ENCODE data around the gene ISCA1.
A peak's percentile ranks its signal among the peaks of the same experiment; 100 is the strongest.

Gene ISCA1

DNA sequence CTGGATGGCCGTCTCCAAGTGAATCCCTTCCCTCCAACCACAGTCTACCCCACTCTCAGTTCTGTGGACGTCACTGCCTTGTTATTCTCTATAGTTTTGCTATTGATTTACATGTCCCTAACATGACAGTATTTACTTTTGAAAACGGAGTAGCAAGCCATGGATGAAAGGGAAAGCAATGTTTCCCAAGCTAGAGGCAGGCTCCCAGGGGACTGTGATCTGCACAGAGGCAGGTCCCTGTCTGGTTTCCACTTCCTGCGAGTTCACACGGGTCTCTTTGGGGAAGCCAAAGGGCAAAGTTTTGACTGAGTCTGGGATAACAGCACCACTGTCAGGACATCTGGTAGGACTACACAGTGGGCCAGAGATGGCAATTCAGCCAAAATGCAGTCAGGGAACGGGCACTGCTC, 35.6 kb downstream of the ISCA1 start:
- Histone ChIP-seq H3K4me3 (ENCODE audit: low read length in 2 of 2) (no peak overlapping the region), H4K8ac (ENCODE audit: low read depth, low read length) (no peak overlapping the region), H3K36me3 (replicated peaks in 1 of 2; ENCODE audit: control insufficient read depth in 2 of 2, insufficient read depth in 2 of 2, low read length in 2 of 2) (no peaks in the 10 kb centered on the region), H4K91ac (ENCODE audit: low read depth, low read length, poor library complexity) (no peak overlapping the region), H3K27ac (replicated peaks; ENCODE audit: low read length) (no peak overlapping the region), H3K9ac (ENCODE audit: low read depth, low read length, poor library complexity) (no peak overlapping the region), H3K4me1 (ENCODE audit: control insufficient read depth in 2 of 2, insufficient read depth in 1 of 2, low read depth in 1 of 2, low read length in 2 of 2) (peaks cover 2 to 5% of the 10 kb centered on the region in 2 donors), H3K23ac (ENCODE audit: low read depth, low read length, poor library complexity) (no peak overlapping the region), H2AK5ac (ENCODE audit: low read depth, low read length) (no peak overlapping the region), H3K79me1 (ENCODE audit: low read depth, low read length) (no peaks in the 10 kb centered on the region), H3K4me2 (ENCODE audit: insufficient read depth, low read length, poor library complexity, severe bottlenecking) (no peak overlapping the region), H3K27me3 (ENCODE audit: control insufficient read depth in 3 of 3, insufficient read depth in 3 of 3, low read depth in 1 of 3, low read length in 3 of 3) (no peaks in the 10 kb centered on the region), H3K18ac (ENCODE audit: low read length) (no peak overlapping the region), H2BK5ac (ENCODE audit: low read length) (no peak overlapping the region), H3K14ac (ENCODE audit: low read length) (no peak overlapping the region), H3K9me3 (replicated peaks in 1 of 2; ENCODE audit: control insufficient read depth in 2 of 2, insufficient read depth in 1 of 2, low read depth in 1 of 2, low read length in 2 of 2) (no peaks in the 10 kb centered on the region), H2BK15ac (ENCODE audit: low read length) (no peak overlapping the region), H2AFZ (ENCODE audit: low read length) (peak overlapping the region; percentile 84), H3K4ac (ENCODE audit: low read length) (no peak overlapping the region), H2BK12ac (ENCODE audit: low read length) (no peak overlapping the region), H2BK120ac (ENCODE audit: low read depth, low read length) (no peak overlapping the region)
- no peak for DNase-seq (ENCODE audit: low spot score)
- WGBS, 2 donors (ENCODE audit: extremely low coverage in 2 of 2, insufficient read length in 2 of 2, insufficient replicate concordance in 1 of 2), result no CpG with 5 or more reads among the region's 6 CpGs

DNA sequence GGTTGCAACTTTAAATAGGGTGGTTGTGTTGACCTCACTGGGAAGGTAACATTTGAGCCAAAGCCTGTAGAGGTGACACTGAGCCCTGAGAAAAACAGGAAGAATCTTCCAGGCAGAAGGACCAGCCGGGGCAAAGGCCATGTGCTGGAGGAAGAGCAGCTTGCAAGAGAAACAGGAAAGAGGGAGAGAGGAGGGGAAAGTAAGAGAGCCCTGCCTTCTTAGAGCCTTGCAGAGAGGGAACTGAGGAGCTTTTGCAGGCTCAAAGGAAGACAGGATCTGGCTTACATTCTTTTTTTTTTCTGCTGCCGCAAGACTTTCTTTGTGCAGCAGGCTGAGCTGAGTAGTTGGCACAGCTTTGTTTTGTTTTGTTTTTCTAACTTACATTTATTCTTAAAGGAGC, 40.3 kb downstream of the ISCA1 start:
- no peak overlapping the region for H2AK5ac ChIP-seq (ENCODE audit: low read depth, low read length)
- no peak overlapping the region for H3K18ac ChIP-seq (ENCODE audit: low read length)
- H2AFZ ChIP-seq (ENCODE audit: low read length), result peak overlapping the region; percentile 45
- WGBS, 2 donors (ENCODE audit: extremely low coverage in 2 of 2, insufficient read length in 2 of 2, insufficient replicate concordance in 1 of 2), result no CpG with 5 or more reads among the region's 2 CpGs
- DNase-seq (ENCODE audit: low spot score), result no peak
- no peak overlapping the region for H3K14ac ChIP-seq (ENCODE audit: low read length)
- peaks cover 2 to 5% of the 10 kb centered on the region in 2 donors for H3K4me1 ChIP-seq (ENCODE audit: control insufficient read depth in 2 of 2, insufficient read depth in 1 of 2, low read depth in 1 of 2, low read length in 2 of 2)
- H3K9ac ChIP-seq (ENCODE audit: low read depth, low read length, poor library complexity), result no peak overlapping the region
- no peak overlapping the region for H3K4me3 ChIP-seq (ENCODE audit: low read length in 2 of 2)
- H2BK12ac ChIP-seq (ENCODE audit: low read length), result no peak overlapping the region
- no peak overlapping the region for H3K4me2 ChIP-seq (ENCODE audit: insufficient read depth, low read length, poor library complexity, severe bottlenecking)
- H4K8ac ChIP-seq (ENCODE audit: low read depth, low read length), result no peak overlapping the region
- no peaks in the 10 kb centered on the region for H3K9me3 ChIP-seq (replicated peaks in 1 of 2; ENCODE audit: control insufficient read depth in 2 of 2, insufficient read depth in 1 of 2, low read depth in 1 of 2, low read length in 2 of 2)
- H4K91ac ChIP-seq (ENCODE audit: low read depth, low read length, poor library complexity), result no peak overlapping the region
- H2BK5ac ChIP-seq (ENCODE audit: low read length), result no peak overlapping the region
- H3K27me3 ChIP-seq (ENCODE audit: control insufficient read depth in 3 of 3, insufficient read depth in 3 of 3, low read depth in 1 of 3, low read length in 3 of 3), result no peaks in the 10 kb centered on the region
- H3K36me3 ChIP-seq (replicated peaks in 1 of 2; ENCODE audit: control insufficient read depth in 2 of 2, insufficient read depth in 2 of 2, low read length in 2 of 2), result no peaks in the 10 kb centered on the region
- H3K23ac ChIP-seq (ENCODE audit: low read depth, low read length, poor library complexity), result no peak overlapping the region
- H3K79me1 ChIP-seq (ENCODE audit: low read depth, low read length), result no peaks in the 10 kb centered on the region
- no peak overlapping the region for H3K4ac ChIP-seq (ENCODE audit: low read length)
- H2BK120ac ChIP-seq (ENCODE audit: low read depth, low read length), result no peak overlapping the region
- no peak overlapping the region for H3K27ac ChIP-seq (replicated peaks; ENCODE audit: low read length)
- no peak overlapping the region for H2BK15ac ChIP-seq (ENCODE audit: low read length)

DNA sequence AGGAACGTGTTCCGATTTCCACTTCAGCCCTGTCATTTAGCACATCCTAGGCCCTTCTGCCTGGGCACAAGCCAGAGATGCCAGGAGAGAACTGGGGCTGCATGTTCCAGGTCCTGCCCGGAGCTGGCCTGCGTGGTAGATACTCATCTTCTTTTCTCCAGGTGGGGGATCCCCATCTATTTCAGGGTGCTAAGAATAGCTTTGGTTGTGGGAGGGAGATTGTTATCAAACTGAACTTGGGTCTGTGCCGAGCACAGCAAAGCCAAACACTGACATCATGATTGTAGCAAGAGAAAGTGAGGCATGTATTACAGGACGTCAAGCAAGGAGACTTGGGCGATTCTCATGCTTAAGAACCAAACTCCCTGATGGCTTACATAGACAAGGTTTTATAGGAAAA, 41.1 kb downstream of the ISCA1 start:
- peak overlapping the region; percentile 10 for H2BK15ac ChIP-seq (ENCODE audit: low read length)
- H3K14ac ChIP-seq (ENCODE audit: low read length), result no peak overlapping the region
- WGBS, 2 donors (ENCODE audit: extremely low coverage in 2 of 2, insufficient read length in 2 of 2, insufficient replicate concordance in 1 of 2), result no CpG with 5 or more reads among the region's 7 CpGs
- no peaks in the 10 kb centered on the region for H3K27me3 ChIP-seq (ENCODE audit: control insufficient read depth in 3 of 3, insufficient read depth in 3 of 3, low read depth in 1 of 3, low read length in 3 of 3)
- no peak overlapping the region for H2AK5ac ChIP-seq (ENCODE audit: low read depth, low read length)
- H2BK120ac ChIP-seq (ENCODE audit: low read depth, low read length), result no peak overlapping the region
- no peak overlapping the region for H3K9ac ChIP-seq (ENCODE audit: low read depth, low read length, poor library complexity)
- H4K8ac ChIP-seq (ENCODE audit: low read depth, low read length), result no peak overlapping the region
- no peak for DNase-seq (ENCODE audit: low spot score)
- no peaks in the 10 kb centered on the region for H3K36me3 ChIP-seq (replicated peaks in 1 of 2; ENCODE audit: control insufficient read depth in 2 of 2, insufficient read depth in 2 of 2, low read length in 2 of 2)
- H3K18ac ChIP-seq (ENCODE audit: low read length), result no peak overlapping the region
- no peaks in the 10 kb centered on the region for H3K79me1 ChIP-seq (ENCODE audit: low read depth, low read length)
- H3K27ac ChIP-seq (replicated peaks; ENCODE audit: low read length), result no peak overlapping the region
- no peak overlapping the region for H2BK5ac ChIP-seq (ENCODE audit: low read length)
- H2BK12ac ChIP-seq (ENCODE audit: low read length), result no peak overlapping the region
- H3K4me3 ChIP-seq (ENCODE audit: low read length in 2 of 2), result no peak overlapping the region
- no peak overlapping the region for H2AFZ ChIP-seq (ENCODE audit: low read length)
- no peak overlapping the region for H3K4me2 ChIP-seq (ENCODE audit: insufficient read depth, low read length, poor library complexity, severe bottlenecking)
- no peak overlapping the region for H3K23ac ChIP-seq (ENCODE audit: low read depth, low read length, poor library complexity)
- H3K4me1 ChIP-seq (ENCODE audit: control insufficient read depth in 2 of 2, insufficient read depth in 1 of 2, low read depth in 1 of 2, low read length in 2 of 2), result peaks cover 0 to 2% of the 10 kb centered on the region in 2 donors
- H3K4ac ChIP-seq (ENCODE audit: low read length), result no peak overlapping the region
- no peaks in the 10 kb centered on the region for H3K9me3 ChIP-seq (replicated peaks in 1 of 2; ENCODE audit: control insufficient read depth in 2 of 2, insufficient read depth in 1 of 2, low read depth in 1 of 2, low read length in 2 of 2)
- H4K91ac ChIP-seq (ENCODE audit: low read depth, low read length, poor library complexity), result no peak overlapping the region

DNA sequence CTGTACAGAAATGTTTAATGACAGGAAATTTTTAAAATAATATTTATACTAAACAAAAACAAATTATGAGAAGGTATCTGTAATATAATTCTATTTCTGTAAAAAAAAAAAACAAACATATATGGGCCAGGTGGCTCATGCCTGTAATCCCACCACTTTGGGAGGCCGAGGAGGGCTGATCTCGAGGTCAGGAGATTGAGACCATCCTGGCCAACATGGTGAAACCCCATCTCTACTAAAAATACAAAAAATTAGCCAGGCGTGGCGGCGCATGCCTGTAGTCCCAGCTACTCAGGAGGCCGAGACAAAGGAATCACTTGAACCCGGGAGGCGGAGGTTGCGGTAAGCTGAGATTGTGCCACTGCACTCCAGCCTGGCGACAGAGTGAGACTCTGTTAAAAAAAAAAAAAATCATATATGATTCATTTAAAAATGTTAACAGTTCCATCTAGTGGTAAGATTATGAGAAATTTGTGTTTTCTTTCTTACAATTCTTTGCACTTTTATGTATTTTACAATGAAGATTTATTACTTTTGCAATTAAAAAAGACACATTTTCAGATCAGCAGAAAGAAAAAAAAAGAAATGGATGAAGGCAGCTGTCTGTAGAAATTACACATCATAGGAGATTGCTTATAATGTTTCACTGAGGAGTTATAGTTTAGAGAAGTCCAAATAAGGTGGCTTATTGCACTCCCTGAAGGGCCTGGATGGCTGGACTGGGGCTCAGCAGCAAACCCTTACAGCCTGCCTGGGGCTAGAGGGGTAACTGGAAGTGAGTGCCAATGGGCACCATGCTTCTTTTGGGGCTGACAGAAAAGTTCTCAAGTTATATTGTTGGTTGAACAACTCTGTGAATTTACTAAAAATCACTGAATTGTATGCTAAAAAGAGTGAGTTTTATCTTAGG, 43.2 kb downstream of the ISCA1 start:
- DNase-seq (ENCODE audit: low spot score), result no peak
- H2BK120ac ChIP-seq (ENCODE audit: low read depth, low read length), result no peak overlapping the region
- no peak overlapping the region for H3K4me2 ChIP-seq (ENCODE audit: insufficient read depth, low read length, poor library complexity, severe bottlenecking)
- no peak overlapping the region for H3K23ac ChIP-seq (ENCODE audit: low read depth, low read length, poor library complexity)
- H3K9me3 ChIP-seq (replicated peaks in 1 of 2; ENCODE audit: control insufficient read depth in 2 of 2, insufficient read depth in 1 of 2, low read depth in 1 of 2, low read length in 2 of 2), result no peaks in the 10 kb centered on the region
- H3K4ac ChIP-seq (ENCODE audit: low read length), result no peak overlapping the region
- no peak overlapping the region for H3K14ac ChIP-seq (ENCODE audit: low read length)
- no peak overlapping the region for H4K91ac ChIP-seq (ENCODE audit: low read depth, low read length, poor library complexity)
- no peak overlapping the region for H2BK5ac ChIP-seq (ENCODE audit: low read length)
- no peak overlapping the region for H3K9ac ChIP-seq (ENCODE audit: low read depth, low read length, poor library complexity)
- no CpG with 5 or more reads among the region's 10 CpGs for WGBS, 2 donors (ENCODE audit: extremely low coverage in 2 of 2, insufficient read length in 2 of 2, insufficient replicate concordance in 1 of 2)
- no peak overlapping the region for H3K27ac ChIP-seq (replicated peaks; ENCODE audit: low read length)
- H2AK5ac ChIP-seq (ENCODE audit: low read depth, low read length), result no peak overlapping the region
- H2AFZ ChIP-seq (ENCODE audit: low read length), result no peak overlapping the region
- H3K36me3 ChIP-seq (replicated peaks in 1 of 2; ENCODE audit: control insufficient read depth in 2 of 2, insufficient read depth in 2 of 2, low read length in 2 of 2), result no peaks in the 10 kb centered on the region
- H3K18ac ChIP-seq (ENCODE audit: low read length), result no peak overlapping the region
- no peaks in the 10 kb centered on the region for H3K27me3 ChIP-seq (ENCODE audit: control insufficient read depth in 3 of 3, insufficient read depth in 3 of 3, low read depth in 1 of 3, low read length in 3 of 3)
- H3K4me1 ChIP-seq (ENCODE audit: control insufficient read depth in 2 of 2, insufficient read depth in 1 of 2, low read depth in 1 of 2, low read length in 2 of 2), result peaks cover 0 to 2% of the 10 kb centered on the region in 2 donors
- no peak overlapping the region for H3K4me3 ChIP-seq (ENCODE audit: low read length in 2 of 2)
- H2BK12ac ChIP-seq (ENCODE audit: low read length), result no peak overlapping the region
- H3K79me1 ChIP-seq (ENCODE audit: low read depth, low read length), result no peaks in the 10 kb centered on the region
- no peak overlapping the region for H4K8ac ChIP-seq (ENCODE audit: low read depth, low read length)
- H2BK15ac ChIP-seq (ENCODE audit: low read length), result no peak overlapping the region
